ENCODE data around the gene EGFL7.
A peak's percentile ranks its signal among the peaks of the same experiment; 100 is the strongest.

Gene EGFL7

DNA sequence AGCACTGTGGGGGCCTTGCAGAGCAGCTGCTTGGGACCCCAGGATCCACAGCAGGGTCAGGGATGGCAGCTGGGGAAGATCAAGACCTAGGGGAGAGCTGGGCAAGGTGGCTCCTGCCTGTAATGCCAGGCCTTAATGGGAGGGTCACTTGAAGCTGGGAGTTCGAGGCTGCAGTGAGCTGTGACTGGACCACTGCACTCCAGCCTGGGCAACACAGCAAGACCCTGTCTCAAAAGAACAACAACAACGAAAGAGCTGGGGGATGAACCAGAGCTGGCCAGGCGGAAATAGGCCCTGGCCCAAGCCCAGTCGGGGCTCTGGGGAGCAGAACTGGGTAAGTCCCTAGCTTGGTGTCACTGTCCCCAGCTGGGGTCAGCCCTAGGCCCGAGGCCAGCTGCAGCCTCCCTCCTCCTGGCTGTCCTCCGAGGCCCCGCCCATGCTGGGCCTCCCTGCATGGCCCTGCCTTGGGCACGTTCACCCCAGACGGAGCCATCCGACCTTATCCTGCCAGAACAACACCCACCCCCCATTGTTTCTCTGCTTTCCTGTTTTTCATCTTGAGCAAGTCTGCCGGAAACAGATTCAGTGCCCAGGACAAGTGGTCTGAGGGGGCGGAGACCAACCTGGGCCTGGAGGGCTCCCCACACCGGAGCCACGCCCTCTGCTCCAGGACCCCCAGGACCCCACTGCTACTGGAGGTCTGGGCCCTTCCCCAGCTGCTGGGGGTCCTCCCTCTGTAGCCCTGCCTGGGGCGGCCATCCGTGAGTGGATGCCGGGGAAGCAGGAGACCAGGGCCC, 51.6 kb downstream of the EGFL7 start:
- Histone ChIP-seq H3K27me3 (ENCODE audit: control insufficient read depth in 5 of 5, insufficient read depth in 4 of 5, low read length in 5 of 5) (peaks cover 0 to 5% (median 3%) of the 10 kb centered on the region in 5 donors), H3K36me3 (ENCODE audit: control insufficient read depth in 5 of 5, insufficient read depth in 5 of 5, low read length in 5 of 5) (no peaks in the 10 kb centered on the region), H3K4me3 (ENCODE audit: low read depth in 1 of 5, low read length in 5 of 5) (peak overlapping the region in 2 of 5 donors; percentile 47 to 56), H3K9me3 (ENCODE audit: control insufficient read depth in 5 of 5, low read length in 5 of 5) (no peaks in the 10 kb centered on the region), H3K27ac (ENCODE audit: low read depth, low read length) (peak overlapping the region; percentile 85), H3K4me1 (ENCODE audit: control insufficient read depth in 5 of 5, insufficient read depth in 5 of 5, low read length in 5 of 5) (peaks cover 1 to 49% (median 44%) of the 10 kb centered on the region in 5 donors), H3K9ac (ENCODE audit: low read length in 5 of 5) (peak overlapping the region in 1 of 5 donors; percentile 53)

DNA sequence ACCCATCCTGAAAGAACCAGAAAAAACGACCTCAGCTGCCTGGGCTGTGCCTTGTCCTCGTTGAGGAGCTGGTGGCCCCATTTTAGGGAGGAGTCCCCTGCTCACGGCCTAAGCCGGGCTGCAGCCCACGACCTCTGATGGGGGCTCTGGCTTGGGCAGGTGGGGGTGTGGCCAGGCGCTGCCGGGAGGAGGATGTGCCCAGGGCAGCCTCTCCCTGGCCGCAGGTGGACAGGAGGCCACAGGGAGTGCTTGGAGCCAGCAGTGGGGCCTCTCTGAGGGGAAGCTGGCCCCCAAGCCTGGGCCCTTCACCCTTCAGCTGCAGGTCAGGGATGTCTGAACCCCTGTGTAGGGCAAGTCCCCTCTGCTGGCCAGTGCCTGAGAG, 52.2 kb downstream of the EGFL7 start:
- peak overlapping the region; percentile 69 for H3K27ac ChIP-seq (ENCODE audit: low read depth, low read length)
- H3K9ac ChIP-seq (ENCODE audit: low read length in 5 of 5): peak overlapping the region in 2 of 5 donors; percentile 35 to 53
- H3K27me3 ChIP-seq (ENCODE audit: control insufficient read depth in 5 of 5, insufficient read depth in 4 of 5, low read length in 5 of 5): peaks cover 0 to 5% (median 3%) of the 10 kb centered on the region in 5 donors
- peaks cover 1 to 55% (median 50%) of the 10 kb centered on the region in 5 donors for H3K4me1 ChIP-seq (ENCODE audit: control insufficient read depth in 5 of 5, insufficient read depth in 5 of 5, low read length in 5 of 5)
- H3K9me3 ChIP-seq (ENCODE audit: control insufficient read depth in 5 of 5, low read length in 5 of 5): no peaks in the 10 kb centered on the region
- H3K4me3 ChIP-seq (ENCODE audit: low read depth in 1 of 5, low read length in 5 of 5): peak overlapping the region in 1 of 5 donors; percentile 9
- H3K36me3 ChIP-seq (ENCODE audit: control insufficient read depth in 5 of 5, insufficient read depth in 5 of 5, low read length in 5 of 5): no peaks in the 10 kb centered on the region

DNA sequence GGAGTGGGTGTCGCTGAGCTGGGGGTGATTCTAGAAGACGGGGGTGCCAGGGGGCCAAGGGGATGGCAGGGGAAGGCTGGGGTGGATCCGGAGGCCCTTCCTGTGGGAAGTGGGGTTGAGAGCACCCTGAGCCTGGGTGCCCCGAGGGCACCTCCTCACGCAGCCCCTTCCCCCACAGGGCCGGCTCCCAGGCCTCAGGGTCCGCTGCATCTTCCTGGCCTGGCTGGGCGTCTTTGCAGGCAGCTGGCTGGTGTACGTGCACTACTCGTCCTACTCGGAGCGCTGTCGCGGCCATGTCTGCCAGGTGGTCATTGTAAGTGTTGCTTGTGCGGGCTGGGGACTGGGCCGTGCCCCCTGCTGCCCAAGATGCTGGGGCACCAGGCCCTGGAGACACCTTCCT, 54.7 kb downstream of the EGFL7 start:
- Histone ChIP-seq H3K4me1 (ENCODE audit: control insufficient read depth in 5 of 5, insufficient read depth in 5 of 5, low read length in 5 of 5) (peaks cover 1 to 74% (median 58%) of the 10 kb centered on the region in 5 donors), H3K27ac (ENCODE audit: low read depth, low read length) (no peak overlapping the region), H3K36me3 (ENCODE audit: control insufficient read depth in 5 of 5, insufficient read depth in 5 of 5, low read length in 5 of 5) (peaks cover 0 to 15% (median 11%) of the 10 kb centered on the region in 5 donors), H3K9me3 (ENCODE audit: control insufficient read depth in 5 of 5, low read length in 5 of 5) (no peaks in the 10 kb centered on the region), H3K9ac (ENCODE audit: low read length in 5 of 5) (no peak overlapping the region), H3K4me3 (ENCODE audit: low read depth in 1 of 5, low read length in 5 of 5) (no peak overlapping the region), H3K27me3 (ENCODE audit: control insufficient read depth in 5 of 5, insufficient read depth in 4 of 5, low read length in 5 of 5) (peaks cover 0 to 5% (median 0%) of the 10 kb centered on the region in 5 donors)

DNA sequence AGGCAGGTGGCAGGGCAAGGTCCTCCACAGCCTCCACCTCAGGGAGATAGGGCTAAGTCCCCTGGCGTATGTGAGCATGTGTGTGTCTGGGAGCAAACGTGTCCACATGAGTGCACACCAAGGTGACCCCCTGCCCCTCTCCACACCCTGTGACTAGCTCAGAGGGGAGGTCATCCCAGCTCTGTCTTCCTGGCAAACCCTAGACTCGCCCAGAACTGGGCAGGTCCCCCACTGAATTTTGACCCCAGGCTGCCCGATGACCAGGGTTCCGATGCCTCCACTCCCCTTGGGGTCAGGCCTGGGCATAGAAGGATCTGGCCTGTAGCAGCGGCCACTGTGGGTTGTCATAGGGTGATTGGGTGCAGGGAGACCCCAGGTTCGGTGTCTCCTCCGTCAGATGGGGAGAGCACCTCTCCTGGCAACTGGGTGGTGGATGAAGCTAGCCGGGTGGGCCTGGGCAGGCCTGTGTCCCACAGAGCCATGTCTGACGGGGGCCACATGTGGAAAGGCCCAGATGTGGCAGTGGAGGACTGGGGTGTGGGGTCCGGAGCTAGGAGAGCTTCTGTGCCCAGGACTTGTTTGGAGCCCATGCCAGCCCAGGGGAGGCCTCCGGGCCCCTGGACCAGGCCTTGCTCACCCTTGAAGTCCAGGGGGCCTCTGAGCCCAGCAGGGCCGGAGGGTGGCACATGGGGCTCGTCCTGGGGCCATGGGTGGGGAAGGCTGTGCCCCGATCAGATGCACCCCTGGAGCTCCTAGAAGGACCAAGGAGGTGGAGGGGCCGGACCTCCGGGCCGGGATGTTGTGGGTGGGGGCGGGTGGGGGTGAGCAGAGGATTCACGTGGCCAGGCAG, 55.9 kb downstream of the EGFL7 start:
- Histone ChIP-seq H3K4me1 (ENCODE audit: control insufficient read depth in 5 of 5, insufficient read depth in 5 of 5, low read length in 5 of 5) (peaks cover 1 to 78% (median 61%) of the 10 kb centered on the region in 5 donors), H3K27ac (ENCODE audit: low read depth, low read length) (peak overlapping the region; percentile 37), H3K36me3 (ENCODE audit: control insufficient read depth in 5 of 5, insufficient read depth in 5 of 5, low read length in 5 of 5) (peaks cover 0 to 27% (median 22%) of the 10 kb centered on the region in 5 donors), H3K9me3 (ENCODE audit: control insufficient read depth in 5 of 5, low read length in 5 of 5) (no peaks in the 10 kb centered on the region), H3K27me3 (ENCODE audit: control insufficient read depth in 5 of 5, insufficient read depth in 4 of 5, low read length in 5 of 5) (peaks cover 0 to 5% (median 0%) of the 10 kb centered on the region in 5 donors), H3K4me3 (ENCODE audit: low read depth in 1 of 5, low read length in 5 of 5) (no peak overlapping the region), H3K9ac (ENCODE audit: low read length in 5 of 5) (no peak overlapping the region)

DNA sequence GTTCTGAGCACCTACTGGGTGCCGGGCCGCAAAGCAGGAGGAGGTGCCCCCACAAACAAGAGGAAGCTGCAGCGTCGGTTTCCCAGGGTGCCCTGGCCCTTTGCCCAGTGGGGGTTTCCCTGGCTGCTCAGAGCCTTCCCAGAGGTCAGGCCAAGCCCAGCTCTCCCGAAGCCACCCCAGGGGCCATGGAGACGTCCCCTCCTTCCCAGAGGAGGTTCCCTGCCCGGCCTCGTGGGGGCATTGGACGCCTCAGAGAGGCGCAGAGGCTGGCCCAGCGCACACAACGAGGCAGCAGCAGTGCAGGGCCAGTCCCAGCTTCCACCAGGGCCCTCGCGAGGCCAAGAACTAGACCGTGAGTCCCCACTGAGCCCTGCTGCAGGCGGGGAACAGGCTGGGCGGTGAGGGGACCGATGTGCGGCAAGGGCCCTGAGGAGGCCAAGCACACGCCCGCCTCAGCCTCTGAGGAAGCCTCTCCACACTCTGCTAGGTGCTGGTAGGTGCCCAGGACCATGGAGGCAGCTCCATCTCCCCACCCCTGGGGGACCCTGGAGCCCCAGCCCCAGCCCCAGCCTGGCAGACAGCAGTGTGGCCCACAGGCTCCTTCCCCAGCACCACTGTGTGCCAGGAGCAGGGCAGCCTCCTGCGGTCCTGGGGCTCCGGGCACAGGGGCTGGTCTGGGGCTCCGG, 56.6 kb downstream of the EGFL7 start:
- peaks cover 0 to 35% (median 30%) of the 10 kb centered on the region in 5 donors for H3K36me3 ChIP-seq (ENCODE audit: control insufficient read depth in 5 of 5, insufficient read depth in 5 of 5, low read length in 5 of 5)
- peaks cover 1 to 71% (median 58%) of the 10 kb centered on the region in 5 donors for H3K4me1 ChIP-seq (ENCODE audit: control insufficient read depth in 5 of 5, insufficient read depth in 5 of 5, low read length in 5 of 5)
- no peaks in the 10 kb centered on the region for H3K9me3 ChIP-seq (ENCODE audit: control insufficient read depth in 5 of 5, low read length in 5 of 5)
- peaks cover 0 to 5% (median 0%) of the 10 kb centered on the region in 5 donors for H3K27me3 ChIP-seq (ENCODE audit: control insufficient read depth in 5 of 5, insufficient read depth in 4 of 5, low read length in 5 of 5)
- H3K9ac ChIP-seq (ENCODE audit: low read length in 5 of 5): no peak overlapping the region
- H3K27ac ChIP-seq (ENCODE audit: low read depth, low read length): peak overlapping the region; percentile 67
- no peak overlapping the region for H3K4me3 ChIP-seq (ENCODE audit: low read depth in 1 of 5, low read length in 5 of 5)

DNA sequence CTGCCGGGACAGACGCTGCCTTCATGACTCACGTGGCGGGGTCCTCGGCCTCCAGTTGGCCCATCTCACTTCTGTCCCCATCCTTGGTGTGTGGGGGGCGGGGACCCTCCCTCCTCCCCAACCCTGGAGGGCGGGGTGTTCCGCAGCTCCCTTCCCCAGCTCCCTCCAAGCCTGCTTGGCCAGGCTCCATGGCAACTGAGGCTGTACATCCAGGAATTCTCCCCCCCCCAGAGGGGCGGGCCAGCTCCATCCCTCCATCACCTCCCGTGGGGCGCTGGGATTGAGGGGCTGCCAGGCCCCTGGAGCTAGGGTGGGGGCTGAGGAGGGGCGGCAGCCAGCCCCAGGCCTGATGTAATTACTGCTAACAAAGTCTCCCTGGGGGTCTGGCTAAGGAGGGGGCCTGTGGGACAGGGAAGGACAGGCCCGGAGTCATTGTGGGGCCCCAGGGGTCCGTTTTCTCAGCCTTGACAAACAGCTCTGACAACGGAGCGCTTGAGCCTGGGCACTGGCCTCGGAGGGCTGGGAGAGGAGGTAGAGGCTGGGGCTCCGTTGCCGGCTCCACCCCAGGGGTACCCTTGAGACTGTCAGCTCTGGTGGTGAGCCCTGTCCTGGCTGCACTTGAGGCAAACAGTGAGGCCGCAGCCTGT, 57.7 kb downstream of the EGFL7 start:
- Histone ChIP-seq H3K4me1 (ENCODE audit: control insufficient read depth in 5 of 5, insufficient read depth in 5 of 5, low read length in 5 of 5) (peaks cover 1 to 61% (median 55%) of the 10 kb centered on the region in 5 donors), H3K27me3 (ENCODE audit: control insufficient read depth in 5 of 5, insufficient read depth in 4 of 5, low read length in 5 of 5) (no peaks in the 10 kb centered on the region), H3K27ac (ENCODE audit: low read depth, low read length) (peak overlapping the region; percentile 67), H3K4me3 (ENCODE audit: low read depth in 1 of 5, low read length in 5 of 5) (peak overlapping the region in 1 of 5 donors; percentile 14), H3K36me3 (ENCODE audit: control insufficient read depth in 5 of 5, insufficient read depth in 5 of 5, low read length in 5 of 5) (peaks cover 0 to 44% (median 38%) of the 10 kb centered on the region in 5 donors), H3K9ac (ENCODE audit: low read length in 5 of 5) (no peak overlapping the region), H3K9me3 (ENCODE audit: control insufficient read depth in 5 of 5, low read length in 5 of 5) (no peaks in the 10 kb centered on the region)

DNA sequence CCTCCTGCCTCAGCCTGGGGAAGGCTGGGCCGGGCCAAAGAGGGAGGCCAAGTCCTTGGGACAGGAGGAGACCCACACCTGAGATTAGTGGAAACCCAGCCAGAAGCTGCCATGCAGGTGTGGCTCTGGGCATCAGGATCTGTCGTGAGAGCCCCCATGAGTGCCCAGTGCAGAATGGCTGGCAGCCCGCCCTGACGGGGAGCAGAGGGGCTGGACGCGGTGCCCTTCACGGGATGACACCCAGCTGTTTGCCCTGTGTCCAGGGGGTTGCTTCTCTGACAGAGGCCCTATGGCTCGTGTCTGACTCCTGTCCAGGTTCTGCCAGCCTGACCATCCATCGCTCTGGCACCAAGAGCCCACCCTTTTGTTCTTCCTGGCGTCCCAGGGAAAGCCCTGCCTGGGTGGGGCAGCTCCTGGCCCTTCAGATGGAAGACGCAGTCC, 58.2 kb downstream of the EGFL7 start:
- peak overlapping the region in 1 of 5 donors; percentile 47 for H3K9ac ChIP-seq (ENCODE audit: low read length in 5 of 5)
- H3K27ac ChIP-seq (ENCODE audit: low read depth, low read length): peak overlapping the region; percentile 67
- H3K9me3 ChIP-seq (ENCODE audit: control insufficient read depth in 5 of 5, low read length in 5 of 5): no peaks in the 10 kb centered on the region
- H3K4me1 ChIP-seq (ENCODE audit: control insufficient read depth in 5 of 5, insufficient read depth in 5 of 5, low read length in 5 of 5): peaks cover 4 to 63% (median 60%) of the 10 kb centered on the region in 5 donors
- H3K4me3 ChIP-seq (ENCODE audit: low read depth in 1 of 5, low read length in 5 of 5): no peak overlapping the region
- no peaks in the 10 kb centered on the region for H3K27me3 ChIP-seq (ENCODE audit: control insufficient read depth in 5 of 5, insufficient read depth in 4 of 5, low read length in 5 of 5)
- peaks cover 0 to 49% (median 43%) of the 10 kb centered on the region in 5 donors for H3K36me3 ChIP-seq (ENCODE audit: control insufficient read depth in 5 of 5, insufficient read depth in 5 of 5, low read length in 5 of 5)

DNA sequence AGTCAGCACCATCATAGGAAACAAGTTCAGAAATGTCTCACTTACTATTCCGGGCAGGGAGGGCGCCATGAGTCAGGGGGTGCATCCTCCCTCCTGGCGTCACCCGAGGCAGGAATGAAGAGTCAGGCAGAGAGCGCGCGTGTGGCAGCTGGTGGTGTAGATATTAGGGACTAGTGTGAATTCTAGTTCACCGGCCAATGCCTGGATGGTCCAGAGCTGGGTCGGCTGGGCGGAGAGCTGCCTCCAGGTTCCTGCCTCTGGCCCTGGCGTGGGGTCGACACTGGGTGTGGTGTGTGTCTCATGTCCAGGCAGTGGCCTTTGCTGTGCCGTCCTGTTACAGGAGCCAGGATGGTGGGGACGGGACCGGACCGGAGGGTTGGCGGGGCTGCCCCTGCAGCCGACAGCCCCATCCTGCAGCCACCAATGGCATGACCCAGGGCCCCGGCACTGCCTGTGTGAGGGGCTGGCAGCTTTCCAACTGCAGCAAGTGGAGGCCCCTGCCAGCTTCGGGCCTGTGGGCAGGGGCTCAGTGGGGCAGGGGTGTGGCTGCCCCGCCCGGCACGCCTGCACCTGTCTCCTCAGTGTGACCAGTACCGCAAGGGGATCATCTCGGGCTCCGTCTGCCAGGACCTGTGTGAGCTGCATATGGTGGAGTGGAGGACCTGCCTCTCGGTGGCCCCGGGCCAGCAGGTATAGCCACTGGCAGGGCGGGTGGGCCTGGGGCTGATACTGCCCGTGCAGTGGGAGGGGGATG, 58.8 kb downstream of the EGFL7 start:
- Histone ChIP-seq H3K4me1 (ENCODE audit: control insufficient read depth in 5 of 5, insufficient read depth in 5 of 5, low read length in 5 of 5) (peaks cover 9 to 66% (median 63%) of the 10 kb centered on the region in 5 donors), H3K4me3 (ENCODE audit: low read depth in 1 of 5, low read length in 5 of 5) (peak overlapping the region in 1 of 5 donors; percentile 9)

More for the DNA sequence above, 58.8 kb downstream of the EGFL7 start:
- Histone ChIP-seq H3K9me3 (ENCODE audit: control insufficient read depth in 5 of 5, low read length in 5 of 5) (no peaks in the 10 kb centered on the region), H3K27me3 (ENCODE audit: control insufficient read depth in 5 of 5, insufficient read depth in 4 of 5, low read length in 5 of 5) (no peaks in the 10 kb centered on the region), H3K36me3 (ENCODE audit: control insufficient read depth in 5 of 5, insufficient read depth in 5 of 5, low read length in 5 of 5) (peaks cover 0 to 55% (median 47%) of the 10 kb centered on the region in 5 donors), H3K9ac (ENCODE audit: low read length in 5 of 5) (no peak overlapping the region), H3K27ac (ENCODE audit: low read depth, low read length) (peak overlapping the region; percentile 67)

Measured in subcutaneous abdominal adipose tissue (tissue), 5 donors.